Neural crest cell (in vitro differentiated cells): ENCODE results near the gene DRC3. TPM values are rescaled to one million over a fixed set of nuclear protein-coding genes. Genes with fewer than 3 reads are reported as not detected.
A peak's percentile ranks its signal among the peaks of the same experiment; 100 is the strongest.

Experiments used
- DNase-seq: peaks from one replicate; pipeline ENCODE4 v3.0.0; 2021; ENCODE audit warnings: low read depth, mixed read lengths, low spot score
- H3K27ac Mint-ChIP-seq: one replicate; pipeline ENCODE4 v1.8.0; 2021; ENCODE audit warnings: mild to moderate bottlenecking, mixed read lengths; ENCODE audit not compliant: unreplicated experiment
- H3K27me3 Mint-ChIP-seq: 2 replicates; pipeline ENCODE4 v1.8.0; 2021; ENCODE audit warnings: low read depth, mild to moderate bottlenecking, mixed read lengths
- H3K36me3 Mint-ChIP-seq: 2 replicates; pipeline ENCODE4 v1.8.0; 2021; ENCODE audit warnings: low read depth, mild to moderate bottlenecking, mixed read lengths
- H3K4me1 Mint-ChIP-seq: 2 replicates; pipeline ENCODE4 v1.8.0; 2021; ENCODE audit warnings: mixed read lengths
- H3K4me3 Mint-ChIP-seq: one replicate; pipeline ENCODE4 v1.8.0; 2021; ENCODE audit warnings: mild to moderate bottlenecking, mixed read lengths
- H3K9me3 Mint-ChIP-seq: 2 replicates; pipeline ENCODE4 v1.8.0; 2021; ENCODE audit warnings: mixed read lengths
- CTCF ChIP-seq: fragments of 200-600 bp; sonication (generic); conservative IDR thresholded peaks from 2 replicates; pipeline ENCODE4 v1.5.0; 2021; ENCODE audit warnings: antibody characterized with exemption, mild to moderate bottlenecking
- long read RNA-seq: library from polyadenylated mRNA; unstranded; transcript quantifications from one replicate; pipeline ENCODE4 v2.0.0, GENCODE V29; 2020
- total RNA-seq: library from RNA; stranded (reverse); gene quantifications from 2 replicates; pipeline ENCODE4 v1.2.1, GENCODE V29; 2021

DRC3 gene
- 0.61 and 1.6 TPM in 2 replicates for total RNA-seq
- long read RNA-seq, partial matches to known transcripts, result 0 of 10 reads
- long read RNA-seq, other reads (novel, unspliced or antisense), result 10 of 10 reads

GRCh38 chr17:17972126-17972951 lies at the start of gene DRC3, which contains the start of gene TOM1L2:
Gene DRC3 (plus strand): TSS chr17:17972862. CDS start chr17:17977599, 4,737 bp downstream.
Gene TOM1L2 (minus strand): TSS chr17:17972400. CDS start chr17:17972313, 87 bp downstream.
- Mint-ChIP-seq H3K36me3 (no peaks in the 10 kb centered on the region), H3K27ac (peak within 1 kb of the TSS; percentile 90), H3K4me1 (peaks cover 20% of the 10 kb centered on the region), H3K4me3 (peak within 1 kb of the TSS; percentile 95), H3K27me3 (no peaks in the 10 kb centered on the region), H3K9me3 (no peaks in the 10 kb centered on the region)
- no peak for TF ChIP-seq CTCF
- DNase-seq, result peak; percentile 99

GRCh38 chr17:17924131-17924856 lies 48.4 kb upstream of the DRC3 start:
- Mint-ChIP-seq H3K36me3 (no peaks in the 10 kb centered on the region), H3K4me1 (peaks cover 48% of the 10 kb centered on the region), H3K27ac (no peak overlapping the region)

GRCh38 chr17:17924857-17925250 lies 47.8 kb upstream of the DRC3 start:
- no peaks in the 10 kb centered on the region for H3K9me3 Mint-ChIP-seq
- no peak for DNase-seq
- no peak for TF ChIP-seq CTCF
- H3K36me3 Mint-ChIP-seq, result no peaks in the 10 kb centered on the region
- H3K4me1 Mint-ChIP-seq, result peaks cover 48% of the 10 kb centered on the region
- H3K4me3 Mint-ChIP-seq, result no peak overlapping the region
- no peaks in the 10 kb centered on the region for H3K27me3 Mint-ChIP-seq
- no peak overlapping the region for H3K27ac Mint-ChIP-seq

More at GRCh38 chr17:17924131-17924856, 48.4 kb upstream of the DRC3 start:
- DNase-seq, result no peak
- no peak overlapping the region for H3K4me3 Mint-ChIP-seq
- no peaks in the 10 kb centered on the region for H3K9me3 Mint-ChIP-seq
- no peaks in the 10 kb centered on the region for H3K27me3 Mint-ChIP-seq
- TF ChIP-seq CTCF, result no peak

GRCh38 chr17:17926036-17926435 lies 46.6 kb upstream of the DRC3 start:
- TF ChIP-seq CTCF, result no peak
- H3K27ac Mint-ChIP-seq, result no peak overlapping the region
- peaks cover 47% of the 10 kb centered on the region for H3K4me1 Mint-ChIP-seq
- no peak for DNase-seq
- H3K27me3 Mint-ChIP-seq, result no peaks in the 10 kb centered on the region
- H3K4me3 Mint-ChIP-seq, result no peak overlapping the region
- no peaks in the 10 kb centered on the region for H3K36me3 Mint-ChIP-seq
- H3K9me3 Mint-ChIP-seq, result no peaks in the 10 kb centered on the region

GRCh38 chr17:17926840-17927449 lies 45.7 kb upstream of the DRC3 start:
- H3K36me3 Mint-ChIP-seq, result no peaks in the 10 kb centered on the region
- no peak overlapping the region for H3K4me3 Mint-ChIP-seq
- H3K9me3 Mint-ChIP-seq, result no peaks in the 10 kb centered on the region
- H3K27ac Mint-ChIP-seq, result no peak overlapping the region
- no peaks in the 10 kb centered on the region for H3K27me3 Mint-ChIP-seq
- TF ChIP-seq CTCF, result no peak
- H3K4me1 Mint-ChIP-seq, result peaks cover 38% of the 10 kb centered on the region
- no peak for DNase-seq
